VCaP (cell line): Measurements from ENCODE around the gene DYNC2H1.

Experiments used
- H3K27ac ChIP-seq: fragments of 450-650 bp; 2 replicates; pipeline ENCODE4 v1.5.1; 2017
- TF ChIP-seq, protein P1 (sequence below): fragments of 450-650 bp; conservative IDR thresholded peaks from 2 replicates; pipeline ENCODE4 v1.5.1; 2017; ENCODE audit warnings: mild to moderate bottlenecking, moderate library complexity

Gene DYNC2H1

DNA sequence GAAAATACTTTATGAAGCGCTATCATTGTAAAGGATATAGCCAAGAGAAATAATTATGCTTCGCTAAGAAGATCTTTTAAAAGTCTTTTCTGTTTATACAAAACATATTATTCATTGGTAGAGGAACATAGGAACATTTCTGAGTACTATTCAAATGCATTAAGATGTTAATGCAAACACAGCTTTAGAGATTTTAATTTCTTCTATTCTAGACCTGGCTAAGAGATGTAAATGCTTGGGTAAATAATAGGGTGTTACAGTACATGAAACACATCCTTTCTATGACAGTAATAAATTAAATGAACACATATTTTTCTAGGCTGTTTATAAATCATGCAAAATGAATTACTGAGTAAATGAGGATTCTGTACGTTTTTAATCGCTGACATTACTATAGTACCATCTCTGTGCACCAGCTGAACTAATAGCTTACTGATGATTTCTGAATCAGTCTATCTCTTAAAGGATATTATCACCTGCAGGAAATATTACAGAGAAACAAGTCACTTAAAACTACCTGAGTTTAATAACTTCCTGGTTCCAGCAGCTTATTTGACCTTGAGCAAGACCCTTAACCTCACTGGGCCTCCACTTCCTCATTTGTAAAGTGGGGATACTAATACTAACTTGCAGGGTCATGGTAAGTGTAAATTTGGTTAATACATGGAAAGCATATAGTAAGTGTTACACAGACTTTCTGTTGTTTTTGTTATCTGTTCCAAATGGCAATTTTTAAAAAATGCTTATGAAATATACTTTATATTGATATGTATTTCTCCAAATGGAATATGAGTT is 344.9 kb downstream of the DYNC2H1 start:
- TF ChIP-seq, protein P1, sequence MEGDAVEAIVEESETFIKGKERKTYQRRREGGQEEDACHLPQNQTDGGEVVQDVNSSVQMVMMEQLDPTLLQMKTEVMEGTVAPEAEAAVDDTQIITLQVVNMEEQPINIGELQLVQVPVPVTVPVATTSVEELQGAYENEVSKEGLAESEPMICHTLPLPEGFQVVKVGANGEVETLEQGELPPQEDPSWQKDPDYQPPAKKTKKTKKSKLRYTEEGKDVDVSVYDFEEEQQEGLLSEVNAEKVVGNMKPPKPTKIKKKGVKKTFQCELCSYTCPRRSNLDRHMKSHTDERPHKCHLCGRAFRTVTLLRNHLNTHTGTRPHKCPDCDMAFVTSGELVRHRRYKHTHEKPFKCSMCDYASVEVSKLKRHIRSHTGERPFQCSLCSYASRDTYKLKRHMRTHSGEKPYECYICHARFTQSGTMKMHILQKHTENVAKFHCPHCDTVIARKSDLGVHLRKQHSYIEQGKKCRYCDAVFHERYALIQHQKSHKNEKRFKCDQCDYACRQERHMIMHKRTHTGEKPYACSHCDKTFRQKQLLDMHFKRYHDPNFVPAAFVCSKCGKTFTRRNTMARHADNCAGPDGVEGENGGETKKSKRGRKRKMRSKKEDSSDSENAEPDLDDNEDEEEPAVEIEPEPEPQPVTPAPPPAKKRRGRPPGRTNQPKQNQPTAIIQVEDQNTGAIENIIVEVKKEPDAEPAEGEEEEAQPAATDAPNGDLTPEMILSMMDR, result no peak
- no peak overlapping the region for H3K27ac ChIP-seq

DNA sequence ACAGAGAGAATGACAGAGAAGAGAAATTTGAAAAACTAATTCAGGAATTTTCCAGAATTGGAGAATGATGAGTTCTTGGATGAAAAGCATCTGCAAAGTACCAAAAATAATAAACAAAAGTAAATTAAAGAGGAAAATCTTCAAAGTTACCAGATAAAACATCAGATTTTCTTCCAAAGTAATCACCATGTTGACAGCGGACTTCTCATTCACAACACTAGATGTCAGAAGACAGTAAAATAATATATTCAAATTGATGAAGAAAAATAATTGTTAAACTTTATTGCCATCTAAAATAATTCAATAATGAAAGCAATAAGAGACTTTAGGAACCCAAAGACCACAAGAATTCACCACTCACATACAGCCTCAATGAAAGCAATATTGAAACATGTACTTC is 355.2 kb downstream of the DYNC2H1 start:
- H3K27ac ChIP-seq, result no peak overlapping the region
- TF ChIP-seq, protein P1, result peak; percentile 33; the same call in 1 of the 2 replicates

DNA sequence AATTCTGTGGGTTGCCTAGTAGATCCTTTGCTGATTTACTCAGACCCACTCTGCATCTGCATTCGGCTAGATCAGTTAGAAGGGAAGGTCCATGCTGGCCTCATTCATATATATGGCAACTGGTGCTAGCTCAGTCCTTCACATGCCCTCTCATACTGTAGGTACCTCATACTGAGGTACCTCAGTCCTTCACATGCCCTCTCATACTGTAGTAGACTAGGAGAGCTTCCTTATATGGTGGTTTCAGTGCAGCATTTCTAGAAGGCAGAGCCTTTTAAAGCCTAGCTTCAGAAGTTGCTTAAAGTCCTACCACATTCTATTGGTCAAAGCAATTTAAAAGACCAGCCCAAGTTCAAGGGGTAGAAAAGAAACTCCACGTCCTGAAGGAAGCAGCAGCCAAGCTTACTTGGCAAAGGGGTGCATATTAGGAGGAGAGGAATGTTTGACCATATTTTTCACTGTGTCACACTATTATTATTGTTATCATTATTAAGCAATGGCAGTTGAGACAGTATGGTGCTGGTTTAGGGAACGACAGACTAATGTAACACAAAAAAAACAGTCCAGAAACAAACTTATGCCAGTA is 356.4 kb downstream of the DYNC2H1 start:
- TF ChIP-seq, protein P1, result no peak
- H3K27ac ChIP-seq, result no peak overlapping the region

DNA sequence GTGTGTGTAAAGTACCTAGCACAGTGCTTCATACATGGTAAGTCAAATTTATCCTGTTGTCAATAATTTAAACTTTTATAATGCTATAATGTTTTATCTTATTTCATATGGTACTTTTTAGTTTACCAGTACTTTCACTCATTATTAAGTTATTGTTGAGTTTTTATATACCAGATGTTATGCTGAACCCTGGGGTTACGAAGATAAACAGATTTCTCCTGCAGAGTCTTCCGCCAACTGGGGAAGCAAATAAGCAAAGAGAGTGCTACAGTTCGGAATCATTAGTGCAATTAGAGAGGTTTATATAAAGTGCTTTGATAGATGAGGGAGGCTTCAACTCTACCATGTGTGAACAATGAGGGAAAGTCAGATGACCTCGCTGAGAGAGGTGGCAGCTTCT is 362.3 kb downstream of the DYNC2H1 start:
- TF ChIP-seq, protein P1, result no peak
- H3K27ac ChIP-seq, result no peak overlapping the region

DNA sequence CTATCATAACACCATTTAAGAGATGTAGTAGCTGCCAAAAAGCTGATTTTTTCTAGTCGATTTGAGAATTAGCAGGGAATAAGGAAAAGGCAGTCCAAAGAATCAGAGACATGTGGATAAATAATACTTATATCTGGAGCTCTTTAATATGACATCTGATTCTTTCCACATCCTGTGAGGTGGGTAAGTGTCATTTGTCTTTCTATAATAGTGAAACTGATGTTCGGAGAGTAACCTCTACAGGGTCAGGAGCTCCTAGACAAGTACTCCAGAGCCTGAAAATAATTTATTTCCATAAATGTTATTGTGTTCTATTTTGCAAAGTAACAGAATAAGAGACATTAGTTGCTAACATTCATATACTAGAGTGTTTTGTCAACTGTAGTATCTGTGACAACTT is 367.6 kb downstream of the DYNC2H1 start:
- no peak overlapping the region for H3K27ac ChIP-seq
- TF ChIP-seq, protein P1, result no peak

DNA sequence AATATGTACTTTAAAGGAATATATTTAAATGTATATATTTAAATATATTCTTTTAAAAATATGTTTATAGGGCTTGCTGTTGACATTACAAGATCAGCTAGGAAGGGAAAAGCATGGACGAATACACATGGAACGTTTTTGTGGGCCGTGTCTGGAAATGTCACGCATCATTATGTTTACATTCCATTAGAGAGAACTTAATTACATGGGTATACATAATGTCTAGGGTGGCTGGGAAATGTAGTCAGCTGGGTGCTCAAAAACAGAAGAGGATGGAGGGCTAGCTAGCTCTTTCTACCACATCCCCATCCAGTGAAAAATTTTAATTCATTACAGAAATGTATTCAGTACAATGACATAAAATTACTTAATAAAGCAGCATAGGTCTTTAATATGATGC is 371.2 kb downstream of the DYNC2H1 start:
- no peak overlapping the region for H3K27ac ChIP-seq
- TF ChIP-seq, protein P1, result no peak

DNA sequence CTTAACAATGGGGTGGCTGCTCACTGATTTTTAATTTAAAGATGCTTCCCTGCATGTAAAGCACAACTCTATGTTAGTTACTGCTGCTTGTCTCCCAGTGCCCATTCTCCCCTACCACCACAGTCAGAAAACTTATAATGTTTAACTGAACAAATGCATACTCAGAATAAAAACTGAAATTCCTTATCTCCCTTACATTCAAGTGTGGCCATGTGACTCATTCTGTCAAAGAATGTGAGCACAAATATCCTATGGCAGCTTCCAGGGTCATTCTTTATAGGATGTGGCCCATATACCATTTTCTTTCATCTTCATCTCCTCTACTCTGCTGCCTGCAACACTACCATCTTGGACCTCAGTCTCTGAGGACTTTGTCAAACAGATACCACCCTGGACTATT is 374.8 kb downstream of the DYNC2H1 start:
- TF ChIP-seq, protein P1, result no peak
- no peak overlapping the region for H3K27ac ChIP-seq
